Fibroblast of the conjunctiva (primary cell): ENCODE measurements around the gene CCHCR1.

ENCODE experiments used
- DNase-seq: peaks from one replicate; pipeline ENCODE4 v3.0.0-alpha.2; 2010; ENCODE audit warnings: low read depth

The CCHCR1 gene

GRCh38 chr6:31103136-31103535 is 54.5 kb downstream of the CCHCR1 start:
- DNase-seq, result no peak

GRCh38 chr6:31098449-31098938 is 59.1 kb downstream of the CCHCR1 start:
- DNase-seq, result no peak

- DNase-seq, result no peak
These were observed 60.9 kb downstream of the CCHCR1 start for GRCh38 chr6:31096656-31097055.

GRCh38 chr6:31096215-31096614 is 61.4 kb downstream of the CCHCR1 start:
- DNase-seq, result no peak

- DNase-seq, result no peak
These were observed 63.2 kb downstream of the CCHCR1 start for GRCh38 chr6:31094389-31094881.

- no peak for DNase-seq
These were observed 64.7 kb downstream of the CCHCR1 start for GRCh38 chr6:31092769-31093505.
